Endometrial microvascular endothelial cells (primary cell): Measurements from ENCODE around the gene LGR4. TPM values are rescaled to one million over a fixed set of nuclear protein-coding genes. Genes with fewer than 3 reads are reported as not detected.

Experiments used
- in situ Hi-C: cut with HindIII; loops from 2 replicates; pipeline ENCODE4 v1.10.0; 2017; ENCODE audit warnings: low sequenced_read_pairs, low pct_unique_long_range_greater_than_20kb; ENCODE audit errors: inconsistent ontology term
- total RNA-seq: library from RNA; depleted of rRNA; stranded (reverse); fragments of >200 nt; gene quantifications from one replicate; pipeline ENCODE4 v1.2.3, GENCODE V29; 2015; ENCODE audit errors: inconsistent ontology term

The LGR4 gene
- total RNA-seq, 1 donor from 2014 or later = 3.7 TPM

- in situ Hi-C loops = no loop called here
Measured at GRCh38 chr11:27495710-27496300, 23.2 kb upstream of the LGR4 start.

DNA sequence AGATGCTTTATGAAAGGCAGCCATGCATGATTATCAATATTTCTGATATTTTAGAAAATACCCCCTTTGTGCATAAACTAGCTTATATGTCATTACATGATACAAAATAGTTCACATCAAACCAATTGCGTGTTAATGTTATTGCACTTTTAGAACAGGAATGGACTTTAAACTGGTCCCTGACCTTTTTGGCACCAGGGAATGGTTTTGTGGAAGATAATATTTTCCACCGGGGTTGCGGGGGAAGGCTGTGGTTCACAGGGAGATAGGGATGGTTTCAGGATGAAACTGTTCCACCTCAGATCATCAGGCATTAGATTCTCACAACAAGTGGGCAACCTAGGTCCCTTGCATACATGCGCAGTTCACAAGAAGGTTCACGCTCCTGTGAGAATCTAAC is 16.5 kb upstream of the LGR4 start:
- in situ Hi-C loops = no loop called here

DNA sequence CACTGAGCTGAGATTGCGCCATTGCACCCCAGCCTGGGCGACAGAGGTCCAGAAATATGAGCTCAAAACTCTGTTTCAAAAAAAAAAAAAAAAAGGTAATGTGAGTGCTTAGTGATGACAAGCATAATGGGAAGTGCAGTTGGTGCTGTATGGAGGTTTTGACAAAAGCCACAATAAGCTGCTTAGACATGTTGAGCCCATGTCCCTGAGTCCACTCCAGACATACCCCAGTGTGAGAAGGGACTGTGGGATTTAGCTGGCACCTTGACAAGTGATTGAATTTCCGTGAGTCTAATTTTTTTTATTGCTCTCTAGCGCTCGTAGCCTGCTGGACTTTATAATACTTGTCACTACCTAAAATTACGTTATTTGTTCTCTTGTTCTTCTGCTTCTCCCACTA is 15.1 kb upstream of the LGR4 start:
- in situ Hi-C loops = no loop called here

DNA sequence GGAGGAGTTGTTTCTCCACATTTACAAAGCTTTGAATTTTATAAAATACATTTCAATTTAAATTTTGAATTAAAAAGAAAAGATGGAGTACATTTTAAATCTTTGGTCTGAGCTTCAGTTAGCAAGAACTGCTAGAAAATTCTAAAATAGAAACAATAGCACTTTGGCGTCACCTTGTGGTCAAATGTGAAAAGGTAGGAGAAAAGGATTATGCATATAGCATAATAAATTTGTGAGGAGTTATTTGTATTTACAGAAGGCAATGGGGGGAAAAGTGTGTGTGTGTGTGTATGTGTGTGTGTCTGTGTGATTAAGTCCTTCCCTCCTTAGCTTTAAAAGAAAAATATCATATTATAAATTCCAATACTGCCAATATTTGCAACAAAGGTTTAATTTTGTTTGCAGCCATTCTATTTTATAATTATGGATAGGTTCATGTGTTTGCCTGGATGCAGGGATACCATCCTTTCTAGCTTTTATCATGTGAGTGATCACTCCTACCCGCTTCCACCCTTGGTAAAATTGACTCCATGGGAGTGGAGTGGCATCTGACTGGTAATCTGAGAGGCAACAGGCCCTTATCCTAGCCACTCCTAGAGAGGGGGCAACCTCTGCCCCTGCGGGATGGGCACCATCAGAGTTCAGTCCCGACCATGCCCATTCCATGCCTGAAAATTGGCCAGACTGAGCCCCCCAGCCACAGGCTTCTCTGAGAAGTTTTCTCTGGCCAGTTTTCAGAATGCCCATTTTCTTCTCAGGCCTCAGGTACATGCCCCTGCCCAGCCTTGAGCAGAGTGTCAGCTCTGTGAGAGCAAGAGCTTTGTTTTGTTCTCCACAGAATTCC is 13.6 kb upstream of the LGR4 start:
- in situ Hi-C loops = no loop called here

GRCh38 chr11:27482793-27483192 is 10.2 kb upstream of the LGR4 start:
- in situ Hi-C loops = no loop called here

DNA sequence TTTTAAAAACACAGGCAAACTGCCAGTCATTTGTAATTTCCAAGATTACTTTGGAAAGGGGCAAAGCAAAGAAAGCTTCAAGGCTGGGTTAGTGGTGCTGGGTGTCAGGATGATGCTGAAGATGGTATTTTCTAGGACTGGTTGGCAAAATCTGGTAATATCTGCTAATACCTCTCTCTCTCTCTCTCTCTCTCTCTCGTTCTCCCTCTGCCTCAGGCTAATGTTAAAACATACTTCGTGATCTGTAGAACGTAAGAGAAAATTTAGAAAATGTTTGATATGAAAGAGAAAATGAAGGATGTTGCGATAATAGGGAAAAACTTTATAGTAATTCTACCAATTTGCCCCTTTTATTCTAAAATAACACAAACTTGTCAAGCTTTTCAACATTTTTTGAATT is 9.4 kb upstream of the LGR4 start:
- in situ Hi-C loops = no loop called here

DNA sequence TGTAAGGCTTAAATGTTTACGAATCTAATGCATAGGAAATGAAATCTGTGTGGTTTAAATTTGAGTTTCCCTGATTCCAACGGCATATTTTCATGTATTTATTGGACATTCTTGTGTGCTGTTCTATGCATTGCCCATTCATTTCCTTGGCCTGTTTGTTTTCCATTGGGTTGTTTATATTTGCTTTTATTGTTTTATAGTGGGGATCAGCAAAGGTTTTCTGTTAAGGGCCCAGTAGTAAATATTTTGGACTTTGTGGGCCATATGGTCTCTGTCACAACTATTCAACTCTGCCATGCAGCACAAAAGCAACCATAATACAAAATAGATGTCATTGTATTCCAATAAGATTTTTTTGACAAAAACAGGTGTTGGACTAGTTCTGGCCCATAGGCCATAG is 5.2 kb upstream of the LGR4 start:
- in situ Hi-C loops = no loop called here

- in situ Hi-C loops = no loop called here
Measured at GRCh38 chr11:27477243-27477642, 4.7 kb upstream of the LGR4 start.

DNA sequence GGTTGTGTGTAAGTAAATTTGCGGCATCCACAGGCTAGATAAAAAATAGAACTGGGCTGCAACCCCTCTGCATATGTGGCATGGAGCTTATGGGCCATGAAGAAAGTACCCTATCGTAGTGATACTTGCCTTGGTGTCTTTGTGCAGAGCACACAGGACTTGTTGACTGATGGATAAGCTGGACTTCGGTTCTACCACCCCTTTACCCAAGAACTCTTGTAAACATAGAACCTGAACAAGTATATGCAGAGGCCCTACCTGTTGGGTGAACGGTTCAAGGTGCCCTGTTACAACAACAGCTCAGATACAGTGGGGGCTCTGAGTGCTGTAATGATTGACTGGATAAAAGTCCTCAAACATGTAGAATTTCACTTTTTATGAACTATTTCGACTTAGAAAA is 3.0 kb upstream of the LGR4 start:
- in situ Hi-C loops = no loop called here

DNA sequence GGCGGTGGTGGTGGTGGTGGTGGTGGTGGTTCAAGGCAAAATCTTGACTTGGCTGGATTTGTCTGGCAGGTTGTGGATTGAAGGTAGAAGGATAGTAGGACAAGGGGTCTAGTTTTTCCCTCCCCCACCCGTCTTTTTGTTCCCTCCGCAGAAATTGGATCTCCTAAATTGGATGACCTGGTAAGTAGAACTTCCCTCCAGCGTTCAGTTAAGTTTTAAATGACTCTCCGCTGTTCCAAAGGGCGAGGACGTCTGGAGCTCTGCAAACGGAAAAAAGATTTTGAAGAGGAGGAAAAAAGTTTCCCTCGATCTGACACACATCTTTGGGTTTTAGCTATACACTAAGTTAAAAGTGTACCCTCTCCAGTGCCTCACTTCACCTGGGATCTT is 422 bp upstream of the LGR4 start:
- in situ Hi-C loops = no loop called here

GRCh38 chr11:27471589-27472397 is 797 bp downstream of the LGR4 start:
- in situ Hi-C loops = no loop called here

DNA sequence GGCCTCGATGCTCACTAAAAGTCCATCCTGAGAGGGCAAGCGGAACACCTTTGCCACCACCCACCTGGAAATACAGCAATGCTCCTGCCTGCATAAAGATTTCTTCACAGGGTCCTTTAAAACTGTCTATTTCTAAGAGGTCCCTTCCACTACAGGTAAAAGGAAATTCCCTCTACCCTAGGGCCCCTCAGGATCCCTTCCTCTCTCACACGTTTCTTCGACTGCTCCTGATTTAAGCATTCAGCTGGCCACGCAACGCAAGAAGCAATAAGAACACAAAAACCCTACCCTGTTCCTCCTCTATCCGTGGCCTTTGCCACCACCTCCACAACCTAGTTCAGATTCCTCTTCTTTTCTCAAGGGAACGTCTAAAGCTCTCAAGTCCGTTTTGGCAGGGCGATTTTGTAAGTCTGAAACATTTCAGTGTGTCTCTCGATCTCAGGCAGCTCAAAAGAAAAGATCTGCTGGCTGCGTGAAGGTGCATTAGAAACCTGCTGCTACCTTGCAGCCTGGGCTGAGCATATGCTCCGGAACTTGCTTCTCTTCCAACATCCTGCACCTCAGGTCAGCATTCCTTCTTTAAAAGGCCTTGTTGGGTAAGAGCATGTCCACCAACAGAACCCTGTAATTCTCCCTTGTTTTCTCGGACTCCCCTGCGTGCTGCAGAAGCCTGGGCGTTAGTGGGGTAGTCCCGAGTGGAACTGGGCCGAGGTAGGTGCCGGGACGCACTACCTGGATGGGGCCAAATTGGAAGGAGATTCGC is 1.6 kb downstream of the LGR4 start:
- in situ Hi-C loops = no loop called here

- in situ Hi-C loops = no loop called here
Measured at GRCh38 chr11:27470166-27470565, 2.4 kb downstream of the LGR4 start.

GRCh38 chr11:27468995-27469695 is 3.4 kb downstream of the LGR4 start:
- in situ Hi-C loops = no loop called here

- in situ Hi-C loops = no loop called here
Measured at GRCh38 chr11:27468209-27468994, 4.2 kb downstream of the LGR4 start.

GRCh38 chr11:27467181-27467913 is 5.2 kb downstream of the LGR4 start:
- in situ Hi-C loops = no loop called here

DNA sequence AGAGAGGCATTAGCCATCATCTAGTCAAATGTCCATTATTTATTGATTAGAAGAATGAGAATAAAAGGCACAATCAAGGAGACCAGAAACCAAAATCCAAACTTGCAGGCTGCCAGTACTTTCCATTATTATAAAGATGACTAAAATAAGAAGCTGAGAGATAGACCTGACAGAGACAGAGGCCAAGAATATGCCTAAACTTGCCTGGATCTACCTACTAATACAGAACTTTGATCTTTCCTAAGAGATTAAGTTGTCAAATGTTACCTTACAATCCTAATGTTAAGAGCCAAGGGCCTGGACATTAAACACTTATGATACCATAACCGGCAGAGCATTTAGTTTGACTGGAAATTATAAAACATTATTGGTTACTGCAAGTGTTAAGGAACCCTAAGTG is 6.2 kb downstream of the LGR4 start:
- in situ Hi-C loops = no loop called here
